A204.1 (cell line): Measurements from ENCODE around the gene HOXB5.

Experiments
- FAIRE-seq: peaks from 2 replicates; lab custom pipeline; 2012; peaks lifted over from hg19 to GRCh38; lab: Jason Lieb, UNC

The HOXB5 gene

DNA sequence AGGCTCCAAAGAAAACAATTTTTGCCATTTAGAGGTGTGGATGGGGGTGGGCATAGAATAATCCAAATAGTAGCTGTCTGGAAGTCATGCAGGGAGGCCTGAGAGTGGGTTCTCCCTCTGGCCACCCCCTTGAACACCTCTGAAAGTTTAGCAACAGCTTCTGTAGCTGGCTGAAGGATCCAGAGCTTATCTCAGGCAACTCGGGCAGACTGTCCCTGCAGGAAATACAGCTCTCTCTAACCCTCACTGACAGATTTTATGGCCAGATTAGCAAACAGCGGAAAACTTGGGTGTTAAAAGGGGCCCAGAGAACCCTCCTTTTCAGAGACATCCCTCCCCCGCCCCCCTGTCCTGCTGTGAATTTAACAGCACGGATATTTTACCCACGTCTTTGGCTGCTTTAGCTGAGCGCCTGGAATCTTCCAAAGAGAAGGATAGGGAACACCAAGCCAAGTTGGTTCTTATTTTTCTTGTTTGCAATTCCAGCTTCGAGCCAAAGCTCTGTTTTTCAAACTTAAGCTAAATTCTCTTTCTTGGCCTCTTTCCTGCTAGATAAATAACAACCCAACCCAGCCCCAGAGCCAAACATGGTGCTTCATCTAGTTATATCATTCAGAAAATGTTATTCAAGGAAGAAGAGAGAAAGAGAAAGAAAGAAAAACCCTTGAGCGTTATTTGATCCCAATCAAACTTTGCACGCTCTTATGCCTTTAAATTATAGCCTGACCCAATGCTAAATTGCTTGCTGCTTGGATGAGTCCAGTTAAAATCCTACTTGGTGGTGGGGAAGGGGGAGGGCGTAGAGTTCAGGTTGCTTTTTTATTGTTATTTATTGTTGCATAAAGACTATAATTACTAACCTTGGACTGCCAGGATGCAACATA is 46.4 kb downstream of the HOXB5 start:
- FAIRE-seq: no peak

- no peak for FAIRE-seq
Observed at GRCh38 chr17:48546137-48546923, 47.2 kb downstream of the HOXB5 start.

- no peak for FAIRE-seq
Observed at GRCh38 chr17:48545539-48545938, 48.0 kb downstream of the HOXB5 start.

- no peak for FAIRE-seq
Observed at GRCh38 chr17:48545022-48545375, 48.6 kb downstream of the HOXB5 start, which contains the start of gene HOXB2. TSS of gene HOXB2 (minus strand) at chr17:48545109. CDS start at chr17:48544911, 198 bp downstream.

DNA sequence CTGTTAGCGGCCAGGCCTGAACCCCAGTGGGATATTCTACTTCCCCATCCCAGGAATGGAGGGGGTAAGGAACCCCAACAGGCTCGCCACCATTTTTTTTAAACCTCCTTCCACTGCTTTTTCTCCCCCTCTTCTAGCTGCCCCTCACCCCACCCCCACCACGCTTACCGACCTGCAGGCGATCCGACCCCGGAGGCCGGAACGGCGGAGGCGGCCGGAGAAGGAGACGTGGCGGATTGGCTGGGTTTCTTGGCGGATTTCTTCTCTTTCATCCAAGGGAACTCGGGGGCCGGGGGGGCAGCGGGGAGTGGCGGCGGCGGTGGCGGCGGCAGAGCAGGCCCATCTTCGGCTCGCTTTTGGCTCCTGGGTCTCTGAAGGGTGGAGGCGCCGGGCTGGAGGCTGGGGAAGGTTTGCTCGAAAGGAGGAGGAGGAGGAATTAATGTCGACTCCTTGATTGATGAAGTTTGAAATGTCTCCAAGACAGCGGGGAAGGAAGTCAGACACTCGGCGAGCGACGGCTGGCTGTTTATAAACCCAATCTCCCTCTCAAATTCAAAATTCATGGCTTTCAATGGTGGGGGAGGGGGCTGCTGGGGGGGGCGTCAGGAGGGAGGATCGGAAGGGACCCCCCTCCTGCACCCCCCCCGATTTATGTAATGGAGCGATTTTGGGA is 49.1 kb downstream of the HOXB5 start:
- no peak for FAIRE-seq

- FAIRE-seq: no peak
Observed at GRCh38 chr17:48543854-48544348, 49.7 kb downstream of the HOXB5 start.

GRCh38 chr17:48543107-48543853 is 50.3 kb downstream of the HOXB5 start:
- FAIRE-seq: no peak

DNA sequence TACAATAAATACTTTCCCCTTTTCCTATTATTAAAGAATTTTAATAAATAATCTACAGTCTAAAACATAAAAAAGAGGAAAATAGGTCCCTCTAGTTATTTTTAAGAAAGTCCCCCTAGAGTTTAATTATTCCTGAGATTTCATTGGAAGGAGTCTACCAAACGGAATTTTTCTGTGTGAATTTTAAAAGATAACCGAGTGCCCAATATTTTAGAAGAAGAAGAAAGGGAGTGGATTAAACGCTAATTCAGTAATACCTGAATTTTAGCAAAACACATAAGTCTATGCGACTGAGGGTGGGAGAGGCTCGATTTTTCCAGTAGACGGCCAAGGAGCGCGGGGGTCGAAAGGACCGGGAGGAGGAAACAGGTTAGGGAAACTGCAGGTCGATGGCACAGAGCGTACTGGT is 50.9 kb downstream of the HOXB5 start:
- FAIRE-seq: peak; percentile 34

DNA sequence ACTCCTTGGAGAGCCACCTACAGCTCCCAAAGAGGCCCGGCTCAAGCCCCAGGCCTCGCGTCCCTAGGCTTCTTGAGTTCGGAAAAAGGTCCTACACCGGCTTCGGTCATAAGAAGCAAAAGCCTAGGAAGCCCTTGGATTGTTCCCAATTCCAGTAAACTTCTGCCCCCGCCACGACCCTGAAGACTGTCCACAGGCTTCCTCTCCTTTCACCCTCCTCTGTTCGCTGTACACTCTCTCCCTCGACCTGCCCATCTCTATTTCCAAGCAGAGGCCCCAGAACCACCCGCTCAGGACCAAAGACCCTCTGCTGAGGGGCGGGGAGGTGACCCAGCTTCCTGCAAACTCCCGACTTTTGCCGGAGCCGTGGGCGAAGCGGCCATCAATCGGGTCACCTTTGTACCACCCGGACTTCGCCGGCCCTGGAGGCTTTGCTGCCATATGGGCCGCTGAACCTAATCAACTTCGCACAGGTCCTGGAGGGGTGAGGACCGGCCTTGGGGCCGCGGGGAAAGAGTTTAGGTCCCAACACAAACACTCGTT is 51.4 kb downstream of the HOXB5 start:
- FAIRE-seq: no peak

GRCh38 chr17:48541577-48542113 is 51.9 kb downstream of the HOXB5 start:
- FAIRE-seq: no peak
